Caco-2 (cell line): Measurements from ENCODE around the gene KCNC4. TPM values are rescaled to one million over a fixed set of nuclear protein-coding genes. Genes with fewer than 3 reads are reported as not detected.

ENCODE experiments used
- BruUV-seq: library from RNA; stranded (reverse); fragments of 400-500 nt; replicated peaks from 2 replicates; lab custom pipeline; 2021; lab: Mats Ljungman, UMichigan
- CTCF ChIA-PET: fragments of 300-600 bp; sonication (Branson Sonifier 250); formaldehyde crosslinking; loops from one replicate; lab custom pipeline; 2022; ENCODE audit warnings: antibody characterized with exemption; lab: Charles Lee
- POLR2A ChIA-PET: fragments of 300-600 bp; sonication (Branson Sonifier 250); formaldehyde crosslinking; loops from one replicate; lab custom pipeline; 2022; ENCODE audit warnings: antibody characterized with exemption; lab: Charles Lee
- DNase-seq, 2 experiments: peaks; one replicate each; pipeline versions ENCODE4 v3.0.0 to v3.0.0-alpha.2; 2020 to 2022
- H3K27me3 ChIP-seq: replicated peaks from 2 replicates; pipeline ENCODE4 v1.6.0; 2011; ENCODE audit warnings: low read length; ENCODE audit not compliant: control insufficient read depth, insufficient read depth
- H3K36me3 ChIP-seq: 2 replicates; pipeline ENCODE4 v1.5.1; 2011; ENCODE audit warnings: low read length; ENCODE audit not compliant: control insufficient read depth, insufficient read depth
- H3K4me1 ChIP-seq: fragments of 250-450 bp; sonication (Bioruptor Pico); 2 replicates; pipeline ENCODE4 v1.5.1; 2020; ENCODE audit warnings: mild to moderate bottlenecking
- H3K4me3 ChIP-seq: 2 replicates; pipeline ENCODE4 v1.5.1; 2011; ENCODE audit warnings: low read depth, mild to moderate bottlenecking, control low read depth, low read length
- H3K9me3 ChIP-seq: fragments of 250-450 bp; sonication (Bioruptor Pico); 2 replicates; pipeline ENCODE4 v1.5.1; 2020; ENCODE audit warnings: mild to moderate bottlenecking, moderate library complexity
- H3K27ac Mint-ChIP-seq: one replicate; pipeline ENCODE4 v1.8.0; 2022; ENCODE audit warnings: mixed read lengths; ENCODE audit not compliant: unreplicated experiment
- H3K27me3 Mint-ChIP-seq: one replicate; pipeline ENCODE4 v1.8.0; 2022; ENCODE audit warnings: mixed read lengths; ENCODE audit not compliant: insufficient read depth, unreplicated experiment
- H3K36me3 Mint-ChIP-seq: one replicate; pipeline ENCODE4 v1.8.0; 2022; ENCODE audit warnings: mild to moderate bottlenecking, mixed read lengths; ENCODE audit not compliant: insufficient read depth, unreplicated experiment
- H3K4me1 Mint-ChIP-seq: one replicate; pipeline ENCODE4 v1.8.0; 2022; ENCODE audit warnings: low read depth, mixed read lengths; ENCODE audit not compliant: unreplicated experiment
- H3K4me3 Mint-ChIP-seq: one replicate; pipeline ENCODE4 v1.8.0; 2022; ENCODE audit warnings: mild to moderate bottlenecking, moderate library complexity, mixed read lengths; ENCODE audit not compliant: unreplicated experiment
- H3K9me3 Mint-ChIP-seq: one replicate; pipeline ENCODE4 v1.8.0; 2022; ENCODE audit warnings: mixed read lengths; ENCODE audit not compliant: unreplicated experiment
- intact Hi-C: fragments of 100-400 bp; cut with micrococcal nuclease; formaldehyde crosslinking; loops from one replicate; pipeline ENCODE4 v1.10.0; 2022; ENCODE audit not compliant: unreplicated experiment
- total RNA-seq: library from RNA; stranded (reverse); gene quantifications from 2 replicates; pipeline ENCODE4 v1.2.3, GENCODE V29; 2022
- TF ChIP-seq, protein P1 (sequence below), 2 experiments: fragments of 200-600 bp in 1 of 2; IDR thresholded peaks; 1 replicate in 1 of 2; 2 replicates in 1 of 2; pipeline versions ENCODE4 v1.5.1 to v1.8.0; 2011 to 2022; ENCODE audit warnings: antibody characterized with exemption in 1 of 2, control low read depth in 1 of 2, inconsistent platforms in 1 of 2, low read depth in 1 of 2, low read length in 1 of 2, mild to moderate bottlenecking in 1 of 2, moderate library complexity in 1 of 2; ENCODE audit not compliant: insufficient read depth in 1 of 2, severe bottlenecking in 1 of 2, unreplicated experiment in 1 of 2

Gene KCNC4
- total RNA-seq, 1 experiment from 2014 or later: 5.3 TPM

GRCh38 chr1:110223127-110223526 lies 13.0 kb downstream of the KCNC4 start:
- TF ChIP-seq, protein P1, sequence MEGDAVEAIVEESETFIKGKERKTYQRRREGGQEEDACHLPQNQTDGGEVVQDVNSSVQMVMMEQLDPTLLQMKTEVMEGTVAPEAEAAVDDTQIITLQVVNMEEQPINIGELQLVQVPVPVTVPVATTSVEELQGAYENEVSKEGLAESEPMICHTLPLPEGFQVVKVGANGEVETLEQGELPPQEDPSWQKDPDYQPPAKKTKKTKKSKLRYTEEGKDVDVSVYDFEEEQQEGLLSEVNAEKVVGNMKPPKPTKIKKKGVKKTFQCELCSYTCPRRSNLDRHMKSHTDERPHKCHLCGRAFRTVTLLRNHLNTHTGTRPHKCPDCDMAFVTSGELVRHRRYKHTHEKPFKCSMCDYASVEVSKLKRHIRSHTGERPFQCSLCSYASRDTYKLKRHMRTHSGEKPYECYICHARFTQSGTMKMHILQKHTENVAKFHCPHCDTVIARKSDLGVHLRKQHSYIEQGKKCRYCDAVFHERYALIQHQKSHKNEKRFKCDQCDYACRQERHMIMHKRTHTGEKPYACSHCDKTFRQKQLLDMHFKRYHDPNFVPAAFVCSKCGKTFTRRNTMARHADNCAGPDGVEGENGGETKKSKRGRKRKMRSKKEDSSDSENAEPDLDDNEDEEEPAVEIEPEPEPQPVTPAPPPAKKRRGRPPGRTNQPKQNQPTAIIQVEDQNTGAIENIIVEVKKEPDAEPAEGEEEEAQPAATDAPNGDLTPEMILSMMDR (IDR thresholded peaks at IDR 0.05; ENCODE audit: insufficient read depth in 1 of 2, low read depth in 1 of 2, low read length in 1 of 2, severe bottlenecking in 1 of 2, unreplicated experiment in 1 of 2): no peak
- peaks cover 9% of the 10 kb centered on the region for H3K36me3 Mint-ChIP-seq
- H3K4me1 ChIP-seq: peaks cover 16% of the 10 kb centered on the region
- no peak overlapping the region for H3K4me3 ChIP-seq
- no peaks in the 10 kb centered on the region for H3K9me3 ChIP-seq
- peaks cover 12% of the 10 kb centered on the region for H3K4me1 Mint-ChIP-seq
- no peak for DNase-seq
- no peak overlapping the region for H3K27ac Mint-ChIP-seq
- no peaks in the 10 kb centered on the region for H3K27me3 ChIP-seq
- intact Hi-C loops: no loop called here
- CTCF ChIA-PET: no interaction called here
- no TSS peak for BruUV-seq
- H3K27me3 Mint-ChIP-seq: no peaks in the 10 kb centered on the region
- no peak overlapping the region for H3K4me3 Mint-ChIP-seq
- POLR2A ChIA-PET: no interaction called here
- H3K36me3 ChIP-seq: no peaks in the 10 kb centered on the region
- no peaks in the 10 kb centered on the region for H3K9me3 Mint-ChIP-seq

DNA sequence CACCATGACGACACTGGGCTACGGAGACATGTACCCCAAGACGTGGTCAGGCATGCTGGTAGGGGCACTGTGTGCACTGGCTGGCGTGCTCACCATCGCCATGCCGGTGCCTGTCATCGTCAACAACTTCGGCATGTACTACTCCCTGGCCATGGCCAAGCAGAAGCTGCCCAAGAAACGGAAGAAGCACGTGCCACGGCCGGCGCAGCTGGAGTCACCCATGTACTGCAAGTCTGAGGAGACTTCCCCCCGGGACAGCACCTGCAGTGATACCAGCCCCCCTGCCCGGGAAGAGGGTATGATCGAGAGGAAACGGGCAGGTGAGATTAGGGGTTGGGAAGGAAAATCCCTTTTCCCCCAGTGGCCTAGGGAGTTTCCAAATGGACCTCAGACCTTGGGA lies 13.5 kb downstream of the KCNC4 start:
- POLR2A ChIA-PET: no interaction called here
- H3K36me3 ChIP-seq: no peaks in the 10 kb centered on the region
- H3K4me1 Mint-ChIP-seq: peaks cover 12% of the 10 kb centered on the region
- no peaks in the 10 kb centered on the region for H3K27me3 Mint-ChIP-seq
- peaks cover 9% of the 10 kb centered on the region for H3K36me3 Mint-ChIP-seq
- H3K4me3 Mint-ChIP-seq: no peak overlapping the region
- DNase-seq: no peak
- H3K27ac Mint-ChIP-seq: no peak overlapping the region
- H3K9me3 Mint-ChIP-seq: no peaks in the 10 kb centered on the region
- BruUV-seq: no TSS peak
- H3K4me1 ChIP-seq: peaks cover 16% of the 10 kb centered on the region
- CTCF ChIA-PET: no interaction called here
- intact Hi-C loops: no loop called here
- H3K27me3 ChIP-seq: no peaks in the 10 kb centered on the region
- TF ChIP-seq, protein P1 (IDR thresholded peaks at IDR 0.05; ENCODE audit: insufficient read depth in 1 of 2, low read depth in 1 of 2, low read length in 1 of 2, severe bottlenecking in 1 of 2, unreplicated experiment in 1 of 2): no peak
- no peak overlapping the region for H3K4me3 ChIP-seq
- no peaks in the 10 kb centered on the region for H3K9me3 ChIP-seq

DNA sequence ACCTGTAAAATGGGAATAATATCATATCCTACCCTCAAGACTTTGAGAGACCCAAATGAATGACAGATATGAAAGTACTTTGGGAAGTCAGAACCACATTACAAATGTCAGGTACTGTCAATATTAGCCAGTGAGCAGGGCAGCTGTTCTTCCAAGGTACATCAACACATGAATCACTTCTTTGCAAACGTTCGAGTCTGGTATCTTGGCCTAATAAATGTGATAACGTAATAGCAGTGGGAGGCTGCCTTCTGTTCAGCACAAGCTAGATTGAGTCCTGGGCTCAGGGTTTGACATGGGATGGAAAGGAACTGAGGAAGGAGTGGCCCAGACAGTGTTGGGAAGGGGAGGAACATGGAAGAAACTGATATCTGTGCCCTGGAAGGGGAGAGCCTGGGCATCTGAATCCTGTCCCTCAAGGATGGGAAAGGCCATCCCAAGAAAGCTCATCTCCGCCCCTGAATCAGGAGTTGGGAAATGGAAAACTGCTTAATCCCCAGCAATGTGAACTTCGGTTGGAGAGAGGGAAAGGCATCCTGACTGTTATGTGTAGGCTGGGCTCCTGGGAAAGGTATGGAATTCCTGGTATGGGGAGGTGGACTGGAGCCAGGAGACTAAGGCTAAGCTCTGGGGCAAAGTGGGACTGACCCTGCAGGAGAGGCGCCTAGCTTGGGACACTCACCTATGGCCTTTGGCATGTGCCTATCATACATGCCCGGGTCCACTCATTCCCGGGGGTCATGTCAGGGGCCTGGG lies 14.3 kb downstream of the KCNC4 start:
- Histone ChIP-seq H3K4me1 (peaks cover 16% of the 10 kb centered on the region), H3K9me3 (no peaks in the 10 kb centered on the region), H3K4me3 (no peak overlapping the region), H3K27me3 (no peaks in the 10 kb centered on the region), H3K36me3 (no peaks in the 10 kb centered on the region)
- ChIA-PET CTCF (interaction anchor here (0.5 to 1.1 kb wide), 2 partner anchors 88 to 184 kb away, joined by 4 to 6 read pairs; no protein-coding TSS in a partner anchor), POLR2A (no interaction called here)
- peaks cover 9% of the 10 kb centered on the region for H3K36me3 Mint-ChIP-seq
- DNase-seq: peak; percentile 5 to 58
- intact Hi-C loops: no loop called here
- BruUV-seq: no TSS peak
- peaks cover 12% of the 10 kb centered on the region for H3K4me1 Mint-ChIP-seq
- TF ChIP-seq, protein P1 (IDR thresholded peaks at IDR 0.05; ENCODE audit: insufficient read depth in 1 of 2, low read depth in 1 of 2, low read length in 1 of 2, severe bottlenecking in 1 of 2, unreplicated experiment in 1 of 2): no peak
- no peak overlapping the region for H3K4me3 Mint-ChIP-seq
- no peaks in the 10 kb centered on the region for H3K27me3 Mint-ChIP-seq
- no peaks in the 10 kb centered on the region for H3K9me3 Mint-ChIP-seq
- H3K27ac Mint-ChIP-seq: no peak overlapping the region
